ENCODE measurements around the gene F7. TPM values are rescaled to one million over a fixed set of nuclear protein-coding genes. Genes with fewer than 3 reads are reported as not detected.

The F7 gene
- total and polyA plus RNA-seq, 2 donors (not counting 3 experiments of a cell fraction or from before 2014, with no cell fraction given): not detected

DNA sequence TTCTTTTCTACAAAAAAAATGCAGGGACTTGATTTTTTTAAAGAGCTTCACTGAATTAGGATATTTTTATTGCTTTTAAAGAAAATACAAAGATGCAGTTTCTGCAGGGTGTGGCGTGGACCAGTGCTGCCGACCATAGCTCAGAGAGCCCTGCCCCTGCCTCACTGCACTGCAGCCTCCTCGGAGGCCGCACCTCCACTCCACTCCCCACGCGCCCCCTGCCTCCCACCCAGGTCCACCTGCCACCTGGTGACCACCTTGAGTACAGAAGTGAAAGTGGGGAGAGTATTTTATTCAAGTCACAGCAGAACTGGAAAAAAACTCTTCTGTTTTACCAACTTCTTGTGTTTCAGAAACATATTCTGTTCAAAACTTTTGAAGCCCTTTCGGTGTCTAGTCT lies 7.9 kb upstream of the F7 start:
- DNase-seq (ENCODE audit: low read depth, low spot score) (no peak), FAIRE-seq (no peak)
- Histone ChIP-seq H3K4me2 (ENCODE audit: insufficient read depth, low read length) (no peak overlapping the region), H3K9ac (replicated peaks; ENCODE audit: extremely low read depth, insufficient read depth, low read length) (no peak overlapping the region), H3K27ac (ENCODE audit: insufficient read depth, low read depth, low read length) (no peak overlapping the region), H3K36me3 (ENCODE audit: control insufficient read depth in 2 of 2, extremely low read depth in 1 of 2, insufficient read depth in 2 of 2, low read length in 2 of 2) (no peaks in the 10 kb centered on the region), H3K9me3 (replicated peaks; ENCODE audit: control insufficient read depth, insufficient read depth, low read length) (no peaks in the 10 kb centered on the region), H3K27me3 (ENCODE audit: control insufficient read depth in 2 of 2, insufficient read depth in 2 of 2, low read length in 2 of 2) (no peaks in the 10 kb centered on the region), H3K79me2 (ENCODE audit: control insufficient read depth, insufficient read depth, low read length) (no peaks in the 10 kb centered on the region), H3K4me3 (replicated peaks in 1 of 3; ENCODE audit: insufficient read depth in 1 of 3, low read depth in 1 of 3, low read length in 3 of 3) (no peak overlapping the region), H2AFZ (ENCODE audit: low read depth, low read length) (no peak overlapping the region), H4K20me1 (replicated peaks; ENCODE audit: control insufficient read depth, extremely low read depth, insufficient read depth, low read length) (no peaks in the 10 kb centered on the region), H3K9me1 (replicated peaks; ENCODE audit: control insufficient read depth, extremely low read depth, insufficient read depth, low read length) (no peaks in the 10 kb centered on the region), H3K4me1 (ENCODE audit: control insufficient read depth, extremely low read depth, insufficient read depth, low read length) (no peaks in the 10 kb centered on the region)
- ChIA-PET CTCF (no interaction called here), POLR2A (no interaction called here)
- intact Hi-C loops (cut with micrococcal nuclease): no loop called here
- TF ChIP-seq POLR2A (IDR thresholded peaks at IDR 0.05; ENCODE audit: low read depth, low read length): no peak
- TF ChIP-seq, protein P1, sequence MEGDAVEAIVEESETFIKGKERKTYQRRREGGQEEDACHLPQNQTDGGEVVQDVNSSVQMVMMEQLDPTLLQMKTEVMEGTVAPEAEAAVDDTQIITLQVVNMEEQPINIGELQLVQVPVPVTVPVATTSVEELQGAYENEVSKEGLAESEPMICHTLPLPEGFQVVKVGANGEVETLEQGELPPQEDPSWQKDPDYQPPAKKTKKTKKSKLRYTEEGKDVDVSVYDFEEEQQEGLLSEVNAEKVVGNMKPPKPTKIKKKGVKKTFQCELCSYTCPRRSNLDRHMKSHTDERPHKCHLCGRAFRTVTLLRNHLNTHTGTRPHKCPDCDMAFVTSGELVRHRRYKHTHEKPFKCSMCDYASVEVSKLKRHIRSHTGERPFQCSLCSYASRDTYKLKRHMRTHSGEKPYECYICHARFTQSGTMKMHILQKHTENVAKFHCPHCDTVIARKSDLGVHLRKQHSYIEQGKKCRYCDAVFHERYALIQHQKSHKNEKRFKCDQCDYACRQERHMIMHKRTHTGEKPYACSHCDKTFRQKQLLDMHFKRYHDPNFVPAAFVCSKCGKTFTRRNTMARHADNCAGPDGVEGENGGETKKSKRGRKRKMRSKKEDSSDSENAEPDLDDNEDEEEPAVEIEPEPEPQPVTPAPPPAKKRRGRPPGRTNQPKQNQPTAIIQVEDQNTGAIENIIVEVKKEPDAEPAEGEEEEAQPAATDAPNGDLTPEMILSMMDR (IDR thresholded peaks at IDR 0.05; ENCODE audit: extremely low read depth in 1 of 2, insufficient read depth in 1 of 2, low read depth in 1 of 2, low read length in 2 of 2): no peak
- dilution Hi-C loops (cut with MboI; ENCODE audit: extremely low pct_ligation_motif_present, low sequenced_read_pairs): no loop called here
- no TSS peak for BruUV-seq (replicated peaks)

DNA sequence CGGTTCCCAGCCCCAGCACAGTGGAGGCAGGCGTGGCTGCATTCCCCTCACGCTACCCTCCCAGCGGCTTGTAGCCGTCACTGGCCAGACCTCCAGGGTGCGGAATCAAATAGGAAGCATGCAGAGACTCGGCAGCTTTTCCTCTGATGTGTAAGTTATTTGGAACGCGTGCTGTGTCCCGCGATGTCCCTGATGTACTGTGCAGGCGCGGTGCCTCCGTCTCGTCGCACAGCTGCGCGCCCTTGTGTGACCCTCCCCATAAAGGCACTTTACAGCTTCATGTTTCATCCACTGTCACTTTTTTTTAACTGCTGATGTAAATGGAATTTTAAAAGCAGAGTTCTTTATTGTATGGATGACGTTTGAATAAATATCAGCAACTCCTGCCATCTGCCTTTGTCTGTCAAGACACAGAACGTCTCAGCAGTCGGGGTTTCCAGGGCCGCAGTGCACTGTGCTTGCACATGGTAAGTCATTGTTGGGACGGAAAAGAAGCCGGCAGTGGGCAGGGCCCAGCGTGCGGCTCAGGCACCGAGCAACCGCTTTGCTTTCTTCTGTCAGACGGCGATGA lies 7.3 kb upstream of the F7 start:
- no peak for DNase-seq (ENCODE audit: low read depth, low spot score)
- Histone ChIP-seq H3K79me2 (ENCODE audit: control insufficient read depth, insufficient read depth, low read length) (no peaks in the 10 kb centered on the region), H3K27ac (ENCODE audit: insufficient read depth, low read depth, low read length) (no peak overlapping the region), H3K27me3 (ENCODE audit: control insufficient read depth in 2 of 2, insufficient read depth in 2 of 2, low read length in 2 of 2) (no peaks in the 10 kb centered on the region), H3K4me2 (ENCODE audit: insufficient read depth, low read length) (no peak overlapping the region), H2AFZ (ENCODE audit: low read depth, low read length) (no peak overlapping the region), H3K36me3 (ENCODE audit: control insufficient read depth in 2 of 2, extremely low read depth in 1 of 2, insufficient read depth in 2 of 2, low read length in 2 of 2) (no peaks in the 10 kb centered on the region), H3K9me3 (replicated peaks; ENCODE audit: control insufficient read depth, insufficient read depth, low read length) (no peaks in the 10 kb centered on the region), H3K9me1 (replicated peaks; ENCODE audit: control insufficient read depth, extremely low read depth, insufficient read depth, low read length) (no peaks in the 10 kb centered on the region), H3K4me1 (ENCODE audit: control insufficient read depth, extremely low read depth, insufficient read depth, low read length) (no peaks in the 10 kb centered on the region), H3K9ac (replicated peaks; ENCODE audit: extremely low read depth, insufficient read depth, low read length) (no peak overlapping the region), H4K20me1 (replicated peaks; ENCODE audit: control insufficient read depth, extremely low read depth, insufficient read depth, low read length) (no peaks in the 10 kb centered on the region), H3K4me3 (replicated peaks in 1 of 3; ENCODE audit: insufficient read depth in 1 of 3, low read depth in 1 of 3, low read length in 3 of 3) (no peak overlapping the region)
- ChIA-PET POLR2A (no interaction called here), CTCF (interaction anchor here (1.3 kb wide), 1 partner anchor 9 kb away, joined by 3 read pairs; no protein-coding TSS in a partner anchor)
- dilution Hi-C loops (cut with MboI; ENCODE audit: extremely low pct_ligation_motif_present, low sequenced_read_pairs): no loop called here
- BruUV-seq (replicated peaks): no TSS peak
- no peak for FAIRE-seq
- intact Hi-C loops (cut with micrococcal nuclease): no loop called here
- TF ChIP-seq GATA2 (IDR thresholded peaks at IDR 0.05; ENCODE audit: insufficient read depth, insufficient read length, low read depth, low read length) (no peak), POLR2A (IDR thresholded peaks at IDR 0.05; ENCODE audit: low read depth, low read length) (no peak), MYC (IDR thresholded peaks at IDR 0.05; ENCODE audit: low read depth, low read length) (no peak), FOS (IDR thresholded peaks at IDR 0.05; ENCODE audit: borderline replicate concordance, insufficient read depth, low read length) (no peak), EZH2 (IDR thresholded peaks at IDR 0.05; ENCODE audit: borderline replicate concordance, low read depth, low read length, severe bottlenecking) (no peak), POLR2AphosphoS5 (IDR thresholded peaks at IDR 0.05; ENCODE audit: insufficient read depth, low read depth, low read length) (no peak), JUN (IDR thresholded peaks at IDR 0.05; ENCODE audit: borderline replicate concordance, insufficient read depth, insufficient read length, low read depth) (no peak)
- TF ChIP-seq, protein P1 (IDR thresholded peaks at IDR 0.05; ENCODE audit: extremely low read depth in 1 of 2, insufficient read depth in 1 of 2, low read depth in 1 of 2, low read length in 2 of 2): no peak
- TF ChIP-seq, protein P2, sequence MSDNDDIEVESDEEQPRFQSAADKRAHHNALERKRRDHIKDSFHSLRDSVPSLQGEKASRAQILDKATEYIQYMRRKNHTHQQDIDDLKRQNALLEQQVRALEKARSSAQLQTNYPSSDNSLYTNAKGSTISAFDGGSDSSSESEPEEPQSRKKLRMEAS (IDR thresholded peaks at IDR 0.05; ENCODE audit: insufficient read depth, insufficient read length): no peak
